Stimulated activated CD4-positive, alpha-beta T cell treated with anti-CD3 and anti-CD28 coated beads, Interleukin-15, amount 100 ng/mL, for 1 hour (primary cell): Measurements from ENCODE around the gene SHMT2.

Experiments used
- DNase-seq, 2 donors: peaks; one replicate each; pipeline ENCODE4 v3.0.0-alpha.2; 2020; ENCODE audit warnings: low read depth in 1 of 2, low spot score in 1 of 2

The SHMT2 gene

GRCh38 chr12:57213763-57214397 lies 15.6 kb upstream of the SHMT2 start:
- DNase-seq = no peak

- peak in 1 of 2 donors; percentile 51 for DNase-seq
These were observed 15.1 kb upstream of the SHMT2 start for GRCh38 chr12:57214398-57214781.

- DNase-seq = no peak
These were observed 14.4 kb upstream of the SHMT2 start for GRCh38 chr12:57215065-57215464.

GRCh38 chr12:57215668-57216013 lies 13.9 kb upstream of the SHMT2 start:
- DNase-seq = no peak

GRCh38 chr12:57216014-57216911 lies 13.2 kb upstream of the SHMT2 start, which contains the start of gene NXPH4:
Gene NXPH4, plus strand, starts transcription at chr12:57216794. Its CDS starts 176 bp downstream, at chr12:57216970.
- DNase-seq = peak; percentile 33 to 52

- DNase-seq = no peak
These were observed 12.3 kb upstream of the SHMT2 start for GRCh38 chr12:57216921-57217879.

- DNase-seq = no peak
These were observed 11.3 kb upstream of the SHMT2 start for GRCh38 chr12:57218030-57218853.

DNA sequence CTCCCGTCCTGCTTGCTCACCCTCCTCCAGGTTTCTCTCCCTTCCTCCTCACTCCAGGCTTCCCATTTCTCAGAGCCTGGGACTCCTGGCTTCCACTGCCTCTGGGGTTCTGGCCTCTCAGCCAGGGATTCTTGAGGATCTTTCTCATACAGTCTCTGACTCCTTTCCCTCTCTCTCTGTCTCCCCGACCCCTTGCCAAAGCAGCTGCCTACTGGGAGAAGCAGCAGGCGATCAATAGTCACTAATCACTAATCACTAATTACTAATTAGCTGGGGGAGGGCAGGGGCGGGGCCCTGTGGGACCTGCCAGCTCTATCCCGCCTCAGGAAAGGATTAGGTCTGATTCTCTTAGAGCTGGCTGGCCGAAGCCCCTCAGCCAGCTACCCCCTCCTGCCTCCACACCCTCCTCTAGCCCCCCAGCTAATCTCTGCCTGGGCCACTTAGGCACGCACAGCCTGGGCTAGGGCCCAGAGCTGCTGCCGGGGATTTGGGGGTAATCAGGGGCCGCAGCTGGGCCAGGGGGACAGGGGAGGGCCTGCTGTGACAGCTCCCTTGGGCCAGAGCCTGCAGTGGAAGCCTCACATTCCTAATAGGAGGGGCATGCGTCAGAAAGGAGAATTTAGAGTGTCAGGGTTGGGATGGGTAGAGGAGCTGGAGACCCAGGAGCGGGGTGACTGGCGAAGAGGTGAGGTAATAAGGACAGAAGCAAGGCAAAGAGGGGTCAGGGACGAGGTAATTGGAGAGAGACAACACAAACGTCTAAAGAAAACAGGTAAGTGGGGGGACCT lies 10.1 kb upstream of the SHMT2 start:
- DNase-seq = no peak

DNA sequence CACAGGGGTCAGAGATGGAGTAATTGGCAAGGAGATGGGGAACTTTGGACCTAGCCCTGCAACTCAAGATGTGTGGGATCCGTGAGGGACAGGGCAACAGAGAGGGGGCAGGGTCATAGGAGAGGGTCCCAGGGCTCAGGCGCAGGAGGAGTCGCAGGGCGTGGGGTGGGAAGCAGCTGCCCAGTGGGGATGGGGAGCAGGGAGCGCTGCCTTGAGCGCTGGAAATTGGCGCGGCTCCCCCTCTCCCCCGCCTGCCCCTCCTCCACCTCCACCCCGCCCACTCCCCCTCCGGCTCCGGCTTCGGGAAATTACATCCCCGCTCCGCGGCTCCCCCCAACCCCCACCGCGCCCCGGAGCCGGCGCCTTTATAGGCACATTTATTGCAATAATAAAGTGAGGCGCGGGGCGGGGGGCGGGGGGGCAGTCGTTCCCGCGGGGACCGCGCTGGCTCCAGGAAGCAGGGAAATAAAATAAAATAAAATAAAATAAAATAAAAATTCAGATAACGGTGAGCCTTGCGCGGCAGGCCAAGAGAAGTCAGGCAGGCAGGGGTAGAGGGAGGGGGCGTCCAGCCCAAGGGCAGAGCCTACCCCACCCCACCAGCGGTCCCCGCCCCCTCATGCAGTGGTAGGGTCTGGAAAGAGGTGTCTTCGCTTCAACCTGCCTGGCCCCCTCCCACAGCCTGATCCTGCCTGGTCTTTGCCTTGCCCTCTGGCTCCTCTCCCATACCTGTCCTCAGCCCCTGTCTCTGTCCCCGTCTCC lies 9.3 kb upstream of the SHMT2 start:
- DNase-seq = no peak

DNA sequence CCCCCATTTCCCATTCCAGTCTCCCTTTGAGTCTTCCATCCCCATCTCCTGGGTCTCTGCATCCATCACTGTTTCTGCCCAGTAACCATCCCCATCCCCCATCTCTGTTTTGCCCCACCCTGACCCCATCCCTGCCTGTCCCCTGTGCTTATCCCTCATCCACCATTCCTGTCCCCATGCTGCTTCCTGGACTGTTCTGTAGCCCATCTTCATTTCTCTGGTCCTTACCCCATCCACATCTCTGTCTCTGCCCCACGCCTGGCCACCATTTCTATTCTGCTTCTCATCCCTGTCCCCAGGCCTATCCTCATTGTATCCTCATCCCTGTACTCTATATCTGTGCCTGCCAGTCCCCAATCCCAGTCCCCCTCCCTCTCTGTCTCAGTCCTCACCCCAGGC lies 8.7 kb upstream of the SHMT2 start:
- DNase-seq = no peak

GRCh38 chr12:57221169-57221917 lies 8.2 kb upstream of the SHMT2 start:
- no peak for DNase-seq

DNA sequence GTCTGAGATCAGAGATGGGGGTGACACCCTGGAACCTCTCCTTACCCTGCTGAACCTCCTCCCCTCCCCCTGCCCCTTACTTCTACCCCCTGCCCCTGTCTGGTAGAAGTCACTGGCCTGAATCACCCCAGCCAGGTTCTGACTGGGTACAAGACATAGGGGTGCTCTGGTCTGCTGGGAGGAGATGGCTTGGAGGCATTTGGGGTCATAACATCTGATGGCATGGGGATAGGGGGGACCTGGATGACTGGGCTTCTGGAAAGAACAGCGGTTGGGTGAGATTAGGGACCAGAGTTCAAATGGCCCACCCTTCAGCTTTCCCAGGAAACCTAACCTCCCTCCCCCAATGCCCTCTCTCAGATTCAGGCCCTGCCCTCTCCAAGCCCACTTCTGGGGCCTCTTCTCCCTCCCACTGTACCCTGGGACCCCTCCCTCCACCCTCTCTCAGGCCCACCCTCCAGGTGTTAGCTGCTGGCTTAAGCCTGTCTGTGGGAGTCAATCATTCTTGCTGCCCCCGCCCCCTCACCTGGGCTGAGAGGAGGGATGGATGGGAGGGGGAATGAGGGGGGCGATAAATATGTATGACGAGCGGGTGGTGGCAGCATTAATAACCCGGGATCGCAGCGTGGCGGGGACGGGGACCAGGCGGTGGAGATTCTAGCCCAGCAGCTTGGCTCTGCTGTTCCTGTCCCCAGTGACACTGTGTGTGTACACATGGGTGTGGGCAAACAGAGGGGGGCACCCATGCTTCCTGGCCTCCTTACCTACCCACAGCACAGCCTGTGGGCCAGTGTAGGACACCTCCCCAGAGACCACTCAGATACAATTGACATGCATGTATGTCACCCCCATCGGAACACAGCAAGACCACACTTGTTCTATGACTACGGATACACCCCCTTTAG lies 7.0 kb upstream of the SHMT2 start:
- DNase-seq = no peak

GRCh38 chr12:57223191-57224165 lies 6.0 kb upstream of the SHMT2 start:
- no peak for DNase-seq

GRCh38 chr12:57224278-57224972 lies 5.1 kb upstream of the SHMT2 start:
- no peak for DNase-seq

GRCh38 chr12:57224973-57225679 lies 4.4 kb upstream of the SHMT2 start:
- no peak for DNase-seq
